ENCODE results near the gene CYB5D1. TPM values are rescaled to one million over a fixed set of nuclear protein-coding genes. Genes with fewer than 3 reads are reported as not detected.

CYB5D1 gene
- total RNA-seq, 1 donor from 2014 or later, result 9.0 TPM

- no peaks in the 10 kb centered on the region for H3K27me3 ChIP-seq (ENCODE audit: control insufficient read depth, insufficient read depth, low read length)
- TF ChIP-seq CTCF (IDR thresholded peaks at IDR 0.05; ENCODE audit: insufficient read depth, low read length, severe bottlenecking), result no peak
- DNase-seq (ENCODE audit: low read depth) (no peak), FAIRE-seq (no peak)
- peaks cover 61% of the 10 kb centered on the region for H3K36me3 ChIP-seq (ENCODE audit: control insufficient read depth, insufficient read depth, low read length)
- H3K4me3 ChIP-seq (ENCODE audit: low read depth, low read length), result no peak overlapping the region
Measured at GRCh38 chr17:7894866-7895265, 37.1 kb downstream of the CYB5D1 start.

DNA sequence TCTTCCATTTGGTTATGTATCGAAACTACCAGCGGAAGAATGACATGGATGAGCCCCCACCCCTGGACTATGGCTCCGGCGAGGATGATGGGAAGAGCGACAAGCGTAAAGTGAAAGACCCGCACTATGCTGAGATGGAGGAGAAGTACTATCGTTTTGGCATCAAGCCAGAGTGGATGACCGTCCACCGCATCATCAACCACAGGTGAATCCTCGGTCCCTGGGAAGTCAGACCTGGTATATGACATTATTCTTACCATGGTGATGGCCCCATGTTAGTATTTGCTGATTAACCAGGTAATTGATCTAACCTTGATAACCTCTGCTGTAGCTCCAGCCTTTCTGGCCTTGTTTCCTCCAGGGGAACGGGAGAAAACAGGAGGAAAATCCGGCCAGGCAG is 39.3 kb downstream of the CYB5D1 start:
- TF ChIP-seq CTCF (IDR thresholded peaks at IDR 0.05; ENCODE audit: insufficient read depth, low read length, severe bottlenecking), result no peak
- no peak for FAIRE-seq
- Histone ChIP-seq H3K36me3 (ENCODE audit: control insufficient read depth, insufficient read depth, low read length) (peaks cover 63% of the 10 kb centered on the region), H3K27me3 (ENCODE audit: control insufficient read depth, insufficient read depth, low read length) (no peaks in the 10 kb centered on the region), H3K4me3 (ENCODE audit: low read depth, low read length) (no peak overlapping the region)
- DNase-seq (ENCODE audit: low read depth), result no peak

DNA sequence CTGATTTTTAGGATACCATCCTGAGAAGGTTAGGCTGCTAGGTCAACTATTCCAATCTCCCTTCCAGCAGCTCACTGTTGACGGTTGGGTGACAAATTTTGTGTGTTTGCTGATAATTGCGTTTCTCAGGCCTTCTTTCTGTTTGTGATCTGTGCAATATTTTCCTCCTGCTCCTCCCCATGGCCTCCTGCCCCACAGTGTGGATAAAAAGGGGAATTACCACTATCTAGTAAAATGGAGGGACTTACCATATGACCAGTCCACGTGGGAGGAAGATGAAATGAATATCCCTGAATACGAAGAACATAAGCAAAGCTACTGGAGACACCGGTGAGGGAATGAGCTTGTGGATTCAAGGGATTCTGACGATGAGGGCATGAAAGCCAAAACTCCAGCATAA is 40.0 kb downstream of the CYB5D1 start:
- DNase-seq (ENCODE audit: low read depth), result peak; percentile 50
- FAIRE-seq, result peak; percentile 73
- Histone ChIP-seq H3K36me3 (ENCODE audit: control insufficient read depth, insufficient read depth, low read length) (peaks cover 67% of the 10 kb centered on the region), H3K4me3 (ENCODE audit: low read depth, low read length) (no peak overlapping the region), H3K27me3 (ENCODE audit: control insufficient read depth, insufficient read depth, low read length) (no peaks in the 10 kb centered on the region)
- peak; percentile 39 for TF ChIP-seq CTCF (IDR thresholded peaks at IDR 0.05; ENCODE audit: insufficient read depth, low read length, severe bottlenecking)

DNA sequence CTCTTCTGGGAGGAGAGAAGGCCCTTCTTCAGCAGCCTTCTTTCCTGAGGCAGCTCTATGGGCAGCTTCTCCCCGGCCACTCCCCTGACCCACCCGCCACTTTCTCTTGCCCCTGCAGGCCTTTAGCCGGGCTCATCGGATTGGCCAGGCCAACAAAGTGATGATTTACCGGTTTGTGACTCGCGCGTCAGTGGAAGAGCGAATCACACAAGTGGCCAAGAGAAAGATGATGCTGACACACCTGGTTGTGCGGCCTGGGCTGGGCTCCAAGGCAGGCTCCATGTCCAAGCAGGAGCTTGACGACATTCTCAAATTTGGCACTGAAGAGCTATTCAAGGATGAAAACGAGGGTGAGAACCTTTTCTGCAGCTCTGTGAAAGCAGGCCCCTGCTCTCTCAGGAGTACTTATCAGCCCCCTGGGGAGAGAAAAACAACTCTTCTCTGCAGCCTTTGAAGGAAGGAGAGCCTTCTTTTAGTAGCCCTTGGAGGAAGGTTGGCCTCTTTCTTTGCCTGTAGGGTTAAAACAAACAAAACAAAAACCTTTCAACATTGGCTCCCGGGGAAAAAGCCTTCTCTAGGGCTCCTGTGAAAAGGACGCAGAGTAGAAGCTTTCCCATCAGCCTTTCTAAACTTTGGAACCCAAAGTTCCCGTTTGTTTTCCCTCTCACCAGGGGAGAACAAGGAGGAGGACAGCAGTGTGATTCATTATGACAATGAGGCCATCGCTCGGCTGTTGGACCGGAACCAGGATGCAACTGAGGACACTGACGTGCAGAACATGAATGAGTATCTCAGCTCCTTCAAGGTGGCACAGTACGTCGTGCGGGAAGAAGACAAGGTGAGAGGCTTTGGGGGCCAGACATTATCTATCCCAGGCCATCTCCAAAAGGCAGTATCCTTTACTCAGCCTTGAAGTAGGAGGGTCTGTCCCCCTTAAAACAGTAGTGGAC is 45.6 kb downstream of the CYB5D1 start:
- TF ChIP-seq CTCF (IDR thresholded peaks at IDR 0.05; ENCODE audit: insufficient read depth, low read length, severe bottlenecking), result no peak
- FAIRE-seq (peak; percentile 28), DNase-seq (ENCODE audit: low read depth) (peak; percentile 56)
- peaks cover 67% of the 10 kb centered on the region for H3K36me3 ChIP-seq (ENCODE audit: control insufficient read depth, insufficient read depth, low read length)
- no peaks in the 10 kb centered on the region for H3K27me3 ChIP-seq (ENCODE audit: control insufficient read depth, insufficient read depth, low read length)
- H3K4me3 ChIP-seq (ENCODE audit: low read depth, low read length), result no peak overlapping the region

DNA sequence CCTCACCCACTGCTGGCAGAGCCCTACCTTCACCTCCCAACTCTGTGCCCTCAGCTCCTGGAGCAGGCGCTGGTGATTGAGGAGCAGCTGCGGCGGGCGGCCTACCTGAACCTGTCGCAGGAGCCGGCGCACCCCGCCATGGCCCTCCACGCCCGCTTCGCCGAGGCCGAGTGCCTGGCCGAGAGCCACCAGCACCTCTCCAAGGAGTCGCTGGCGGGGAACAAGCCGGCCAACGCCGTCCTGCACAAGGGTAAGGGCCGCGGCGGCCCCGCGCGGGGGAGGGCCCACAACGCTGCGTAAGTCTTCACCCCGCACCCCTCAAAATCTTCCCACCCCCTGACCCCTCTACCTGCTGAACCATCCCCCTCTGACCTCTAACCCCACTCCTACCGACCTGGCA is 51.3 kb downstream of the CYB5D1 start:
- Histone ChIP-seq H3K4me3 (ENCODE audit: low read depth, low read length) (no peak overlapping the region), H3K27me3 (ENCODE audit: control insufficient read depth, insufficient read depth, low read length) (no peaks in the 10 kb centered on the region), H3K36me3 (ENCODE audit: control insufficient read depth, insufficient read depth, low read length) (peaks cover 40% of the 10 kb centered on the region)
- no peak for DNase-seq (ENCODE audit: low read depth)
- no peak for TF ChIP-seq CTCF (IDR thresholded peaks at IDR 0.05; ENCODE audit: insufficient read depth, low read length, severe bottlenecking)
- no peak for FAIRE-seq

Data from bronchial epithelial cell (primary cell).